GM19240 (cell line): Measurements from ENCODE around the gene GOLGA1.
"Not testable (repeated sequence)": the region's sequence is repeated elsewhere in the genome, so short reads cannot be mapped to it uniquely, and the experiment has no call there.

Experiments used
- DNase-seq: peaks from one replicate; pipeline ENCODE4 v3.0.0; 2011; ENCODE audit warnings: low spot score; ENCODE audit not compliant: insufficient read length

The GOLGA1 gene

GRCh38 chr9:124939944-124940343 is 939 bp downstream of the GOLGA1 start:
- no peak for DNase-seq

- no peak for DNase-seq
These were observed 6.6 kb downstream of the GOLGA1 start for GRCh38 chr9:124934290-124934689.

GRCh38 chr9:124932333-124932732 is 8.6 kb downstream of the GOLGA1 start:
- DNase-seq = no peak

- no peak for DNase-seq
These were observed 11.4 kb downstream of the GOLGA1 start for GRCh38 chr9:124929464-124929863.

- no peak for DNase-seq
These were observed 12.8 kb downstream of the GOLGA1 start for GRCh38 chr9:124928116-124928515.

GRCh38 chr9:124920394-124920793 is 20.5 kb downstream of the GOLGA1 start:
- DNase-seq = not testable (repeated sequence)

GRCh38 chr9:124914753-124915405 is 26.0 kb downstream of the GOLGA1 start:
- no peak for DNase-seq

GRCh38 chr9:124913378-124913777 is 27.5 kb downstream of the GOLGA1 start:
- DNase-seq = no peak

GRCh38 chr9:124911766-124912165 is 29.1 kb downstream of the GOLGA1 start:
- no peak for DNase-seq

GRCh38 chr9:124908098-124908497 is 32.8 kb downstream of the GOLGA1 start:
- DNase-seq = no peak

- no peak for DNase-seq
These were observed 33.9 kb downstream of the GOLGA1 start for GRCh38 chr9:124906966-124907365.

- DNase-seq = no peak
These were observed 41.0 kb downstream of the GOLGA1 start for GRCh38 chr9:124899845-124900244.

GRCh38 chr9:124897570-124898460 is 43.1 kb downstream of the GOLGA1 start:
- DNase-seq = no peak

GRCh38 chr9:124894741-124895170 is 46.1 kb downstream of the GOLGA1 start:
- DNase-seq = no peak

GRCh38 chr9:124894035-124894740 is 46.7 kb downstream of the GOLGA1 start:
- no peak for DNase-seq

- DNase-seq = no peak
These were observed 50.7 kb downstream of the GOLGA1 start for GRCh38 chr9:124890179-124890578.

- no peak for DNase-seq
These were observed 51.9 kb downstream of the GOLGA1 start for GRCh38 chr9:124889006-124889405.

- no peak for DNase-seq
These were observed 53.1 kb downstream of the GOLGA1 start for GRCh38 chr9:124887832-124888231.

GRCh38 chr9:124886866-124887492 is 53.9 kb downstream of the GOLGA1 start:
- DNase-seq = no peak

- no peak for DNase-seq
These were observed 54.4 kb downstream of the GOLGA1 start for GRCh38 chr9:124886461-124886860.

- no peak for DNase-seq
These were observed 55.3 kb downstream of the GOLGA1 start for GRCh38 chr9:124885551-124885950.

- no peak for DNase-seq
These were observed 56.5 kb downstream of the GOLGA1 start for GRCh38 chr9:124884376-124884775.
